22Rv1 (cell line): ENCODE data around the gene WNT5B.

Experiments used
- CTCF ChIP-seq: fragments of 450-650 bp; IDR thresholded peaks from 2 replicates; pipeline ENCODE4 v1.5.1; 2017; ENCODE audit warnings: mild to moderate bottlenecking
- ZFX ChIP-seq: fragments of 450-650 bp; IDR thresholded peaks from 2 replicates; pipeline ENCODE4 v1.6.1; 2017; ENCODE audit warnings: antibody characterized with exemption, borderline replicate concordance

GRCh38 chr12:1630827-1631591 lies 2.0 kb downstream of the WNT5B start:
- TF ChIP-seq CTCF, result no peak
- no peak for TF ChIP-seq ZFX
